Bronchus fibroblast of lung (primary cell): ENCODE measurements around the gene DTL. TPM values are rescaled to one million over a fixed set of nuclear protein-coding genes. Genes with fewer than 3 reads are reported as not detected.

Experiments
- total RNA-seq: library from RNA; depleted of rRNA; stranded (reverse); fragments of >200 nt; gene quantifications from 2 replicates; pipeline ENCODE4 v1.2.3, GENCODE V29; 2015

Gene DTL, protein sequence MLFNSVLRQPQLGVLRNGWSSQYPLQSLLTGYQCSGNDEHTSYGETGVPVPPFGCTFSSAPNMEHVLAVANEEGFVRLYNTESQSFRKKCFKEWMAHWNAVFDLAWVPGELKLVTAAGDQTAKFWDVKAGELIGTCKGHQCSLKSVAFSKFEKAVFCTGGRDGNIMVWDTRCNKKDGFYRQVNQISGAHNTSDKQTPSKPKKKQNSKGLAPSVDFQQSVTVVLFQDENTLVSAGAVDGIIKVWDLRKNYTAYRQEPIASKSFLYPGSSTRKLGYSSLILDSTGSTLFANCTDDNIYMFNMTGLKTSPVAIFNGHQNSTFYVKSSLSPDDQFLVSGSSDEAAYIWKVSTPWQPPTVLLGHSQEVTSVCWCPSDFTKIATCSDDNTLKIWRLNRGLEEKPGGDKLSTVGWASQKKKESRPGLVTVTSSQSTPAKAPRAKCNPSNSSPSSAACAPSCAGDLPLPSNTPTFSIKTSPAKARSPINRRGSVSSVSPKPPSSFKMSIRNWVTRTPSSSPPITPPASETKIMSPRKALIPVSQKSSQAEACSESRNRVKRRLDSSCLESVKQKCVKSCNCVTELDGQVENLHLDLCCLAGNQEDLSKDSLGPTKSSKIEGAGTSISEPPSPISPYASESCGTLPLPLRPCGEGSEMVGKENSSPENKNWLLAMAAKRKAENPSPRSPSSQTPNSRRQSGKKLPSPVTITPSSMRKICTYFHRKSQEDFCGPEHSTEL
- total RNA-seq = 20.8 and 23.8 TPM in 2 replicates

GRCh38 chr1:212035123-212035834, at the start of gene DTL, which contains the start of gene INTS7:
TSS of gene DTL (plus strand) at chr1:212035748. CDS start at chr1:212035891, 143 bp downstream.
TSS of gene INTS7 (minus strand) at chr1:212035557. CDS start at chr1:212035437, 120 bp downstream.

Other genes with a start within 250 kb of the DTL start
- 16.1 and 26.7 TPM in 2 replicates for gene LPGAT1, start 205.0 kb upstream of the DTL start, total RNA-seq
- 9.4 and 12.2 TPM in 2 replicates for gene INTS7, start 191 bp upstream of the DTL start, total RNA-seq
- 15.3 and 17.1 TPM in 2 replicates for gene PPP2R5A, start 249.7 kb downstream of the DTL start, total RNA-seq